Measurements from ENCODE around the gene HTR4. TPM values are rescaled to one million over a fixed set of nuclear protein-coding genes. Genes with fewer than 3 reads are reported as not detected.

HTR4 gene
- total and polyA plus RNA-seq, 2 of the 4 experiments (the other 2 are of a cell fraction), result not detected

DNA sequence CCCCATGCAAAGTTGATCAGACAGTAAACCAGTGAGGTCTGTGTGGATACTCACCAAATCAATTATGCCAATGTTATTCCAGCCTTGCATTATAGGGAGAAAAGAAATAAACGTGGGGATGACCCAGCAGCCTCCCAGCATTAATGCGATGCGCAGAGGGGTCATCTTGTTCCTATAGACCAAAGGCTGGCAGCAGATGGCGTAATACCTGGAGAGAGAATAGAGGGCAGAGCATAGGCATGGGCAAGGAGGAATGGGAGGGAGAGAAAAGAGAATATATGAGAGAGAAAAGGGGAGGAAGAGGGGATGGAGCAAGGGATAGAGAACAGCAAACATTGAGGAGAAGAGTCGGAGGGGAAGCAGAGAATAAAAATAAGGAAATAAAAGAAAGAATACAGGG, 131.2 kb downstream of the HTR4 start:
- in situ Hi-C loops (cut with MboI; ENCODE audit: low sequenced_read_pairs), result no loop called here
- H3K4me2 ChIP-seq (ENCODE audit: low read depth, low read length), result no peak overlapping the region
- ATAC-seq (ENCODE audit: low read depth) (no peak), DNase-seq (no peak)
- no peaks in the 10 kb centered on the region for H3K4me1 ChIP-seq (ENCODE audit: control insufficient read depth, insufficient read depth, low read length)
- no peak overlapping the region for H2BK20ac ChIP-seq (ENCODE audit: low read depth, low read length)
- TF ChIP-seq CHD1 (IDR thresholded peaks at IDR 0.05; ENCODE audit: low read depth, low read length), result no peak
- no peak overlapping the region for H3K4ac ChIP-seq (ENCODE audit: low read depth, low read length)
- no peak overlapping the region for H2BK120ac ChIP-seq (ENCODE audit: low read depth, low read length)
- ChIA-PET CTCF (no interaction called here), POLR2A (ENCODE audit: unreplicated experiment) (no interaction called here)
- H3K23ac ChIP-seq (ENCODE audit: low read depth, low read length), result no peak overlapping the region
- H2AFZ ChIP-seq (replicated peaks; ENCODE audit: low read length, poor library complexity), result no peak overlapping the region
- intact Hi-C loops (cut with micrococcal nuclease), result loop anchor here (5.0 kb wide), 1 partner anchor 49 kb away; no protein-coding TSS in a partner anchor
- no peak overlapping the region for H4K8ac ChIP-seq (ENCODE audit: low read depth in 2 of 2, low read length in 2 of 2)
- no peaks in the 10 kb centered on the region; the same call in 1 of the 2 replicates for H3K27me3 ChIP-seq (ENCODE audit: control insufficient read depth, insufficient read depth, low read length)
- no peaks in the 10 kb centered on the region for H3K36me3 ChIP-seq (ENCODE audit: control insufficient read depth, insufficient read depth, low read length)
- H2BK5ac ChIP-seq (ENCODE audit: low read depth, low read length, poor library complexity, severe bottlenecking), result no peak overlapping the region
- dilution Hi-C loops (cut with HindIII; ENCODE audit: low sequenced_read_pairs, unreplicated experiment), result no loop called here
- no peak overlapping the region for H3K4me3 ChIP-seq (ENCODE audit: insufficient read depth, low read depth, low read length)
- H3K14ac ChIP-seq (replicated peaks; ENCODE audit: low read depth, low read length), result no peak overlapping the region
- no peak overlapping the region for H2BK15ac ChIP-seq (ENCODE audit: low read depth, low read length)
- H3K18ac ChIP-seq (ENCODE audit: low read depth, low read length), result no peak overlapping the region
- H3K79me1 ChIP-seq (ENCODE audit: low read depth in 1 of 2, low read length in 2 of 2), result no peaks in the 10 kb centered on the region
- H3K9ac ChIP-seq (ENCODE audit: low read depth, low read length), result no peak overlapping the region
- H3K27ac ChIP-seq (ENCODE audit: insufficient read depth, low read length), result no peak overlapping the region
- H2AK5ac ChIP-seq (ENCODE audit: low read depth, low read length), result no peak overlapping the region
- no peak overlapping the region for H2AK9ac ChIP-seq (replicated peaks; ENCODE audit: low read depth, low read length, poor library complexity)
- BruUV-seq (replicated peaks), result no TSS peak
- H3K56ac ChIP-seq (ENCODE audit: extremely low read depth, insufficient read depth, low read length), result no peak overlapping the region
- no peak overlapping the region for H4K5ac ChIP-seq (ENCODE audit: low read depth, low read length)
- H3K9me3 ChIP-seq (ENCODE audit: control insufficient read depth, insufficient read depth, low read length), result no peaks in the 10 kb centered on the region
- no peaks in the 10 kb centered on the region for H4K20me1 ChIP-seq (ENCODE audit: insufficient read depth, low read length)
- H3K9me1 ChIP-seq (ENCODE audit: insufficient read depth, low read length), result no peaks in the 10 kb centered on the region
- WGBS, 2 experiments (ENCODE audit: extremely low coverage in 2 of 2, insufficient read length in 1 of 2), result 40% methylated on average over 2 of the region's 5 CpGs; no CpG with 5 or more reads in 1 of the 2 experiments
- H4K91ac ChIP-seq (ENCODE audit: insufficient read depth, low read depth, low read length), result no peak overlapping the region

All from IMR-90 (cell line).